Natural killer cell (primary cell): ENCODE data around the gene SFSWAP. TPM values are rescaled to one million over a fixed set of nuclear protein-coding genes. Genes with fewer than 3 reads are reported as not detected.
"Not testable (repeated sequence)": the region's sequence is repeated elsewhere in the genome, so short reads cannot be mapped to it uniquely, and the experiment has no call there.

Experiments used
- ATAC-seq, 3 donors: fragments of 150-1000 bp in 2 of 3; fragments of 200-7000 bp in 1 of 3; cut with Tn5 transposase; 1 replicate in 1 of 3; 2 replicates in 2 of 3; pipeline ENCODE4 v1.10.0; 2021; ENCODE audit warnings: mild to moderate bottlenecking in 2 of 3, moderate library complexity in 2 of 3
- DNase-seq, 2 donors: peaks; one replicate each; pipeline versions ENCODE4 v3.0.0 to v3.0.0-alpha.2; 2013 to 2021; ENCODE audit warnings: mixed read lengths in 1 of 2
- H3K27ac ChIP-seq: one replicate; pipeline ENCODE4 v1.5.1; 2013; ENCODE audit warnings: mild to moderate bottlenecking, low read length
- H3K27me3 ChIP-seq: one replicate; pipeline ENCODE4 v1.6.1; 2013; ENCODE audit warnings: low read length; ENCODE audit not compliant: control insufficient read depth, insufficient read depth
- H3K36me3 ChIP-seq: one replicate; pipeline ENCODE4 v1.6.1; 2013; ENCODE audit warnings: low read length; ENCODE audit not compliant: control insufficient read depth, insufficient read depth
- H3K4me1 ChIP-seq: one replicate; pipeline ENCODE4 v1.6.1; 2013; ENCODE audit warnings: low read length; ENCODE audit not compliant: control insufficient read depth, insufficient read depth
- H3K4me3 ChIP-seq: one replicate; pipeline ENCODE4 v1.5.1; 2013; ENCODE audit warnings: low read length
- H3K9me3 ChIP-seq: one replicate; pipeline ENCODE4 v1.6.1; 2013; ENCODE audit warnings: low read length; ENCODE audit not compliant: control insufficient read depth, insufficient read depth
- H3K27ac Mint-ChIP-seq, 2 donors: one replicate each; pipeline ENCODE4 v1.8.0; 2022; ENCODE audit warnings: mild to moderate bottlenecking in 2 of 2, mixed read lengths in 2 of 2, moderate library complexity in 1 of 2
- H3K27me3 Mint-ChIP-seq, 2 donors: one replicate each; pipeline ENCODE4 v1.8.0; 2022; ENCODE audit warnings: low read depth in 2 of 2, mixed read lengths in 2 of 2
- H3K36me3 Mint-ChIP-seq: one replicate; pipeline ENCODE4 v1.8.0; 2022; ENCODE audit warnings: mixed read lengths
- H3K4me1 Mint-ChIP-seq, 2 donors: one replicate each; pipeline ENCODE4 v1.8.0; 2022; ENCODE audit warnings: mixed read lengths in 2 of 2
- H3K4me3 Mint-ChIP-seq: one replicate; pipeline ENCODE4 v1.8.0; 2022; ENCODE audit warnings: mild to moderate bottlenecking, moderate library complexity, mixed read lengths
- H3K9me3 Mint-ChIP-seq, 2 donors: one replicate each; pipeline ENCODE4 v1.8.0; 2022; ENCODE audit warnings: mixed read lengths in 2 of 2
- CTCF ChIP-seq: fragments of 200-600 bp; IDR thresholded peaks from one replicate; pipeline ENCODE4 v1.8.0; 2022; ENCODE audit warnings: antibody characterized with exemption
- WGBS: methylation state at CpG from one replicate; pipeline ENCODE4 v1.1.7; 2013; ENCODE audit warnings: missing lambda C conversion rate; ENCODE audit not compliant: insufficient coverage; 5-methylcytosine and 5-hydroxymethylcytosine counted together
- intact Hi-C: fragments of 100-400 bp; cut with micrococcal nuclease; formaldehyde crosslinking; loops from one replicate; pipeline ENCODE4 v1.14.2; 2022
- total RNA-seq, 4 donors: library from RNA; stranded (reverse); fragments of 120-200 nt in 1 of 4; gene quantifications; one replicate each; pipeline versions ENCODE4 v1.2.3 to v1.2.4, GENCODE V29; 2013 to 2022

SFSWAP gene
- total RNA-seq, 3 donors from 2014 or later (not counting 1 experiment from before 2014, with no cell fraction given), result 99.1 to 109 (median 102) TPM

DNA sequence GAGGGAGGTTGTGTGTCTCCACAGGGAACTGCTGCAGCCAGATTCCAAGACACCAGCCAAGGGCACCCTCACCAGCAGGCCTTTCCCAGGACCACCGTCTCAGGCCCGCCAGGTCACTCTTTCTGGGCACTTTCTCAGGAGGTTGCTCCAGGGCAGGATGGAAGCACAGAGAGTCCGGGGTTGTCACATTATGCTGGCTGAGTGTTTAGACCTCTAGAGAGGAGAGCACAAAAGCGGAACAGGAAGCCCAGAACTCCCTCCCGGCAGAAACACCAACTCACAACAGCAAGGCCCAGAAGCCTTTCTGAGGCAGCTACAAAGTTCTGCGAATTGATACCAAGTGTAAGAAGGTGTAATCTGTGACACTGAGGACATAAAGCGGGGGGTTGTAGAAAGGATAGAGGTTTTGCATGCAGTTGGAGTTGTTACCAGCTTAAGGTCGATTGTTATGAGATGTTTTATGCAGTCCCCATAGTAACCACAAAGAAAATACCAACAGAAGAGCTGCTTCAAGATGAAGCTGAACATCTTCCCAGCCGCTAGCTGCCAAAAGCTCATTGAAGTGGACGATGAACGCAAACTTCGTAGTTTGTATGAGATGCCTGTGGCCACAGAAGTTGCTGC is 43.8 kb upstream of the SFSWAP start:
- DNase-seq, result peak in 1 of 2 donors; percentile 18
- H3K9me3 ChIP-seq, H3K4me3 Mint-ChIP-seq, H3K36me3 Mint-ChIP-seq, H3K9me3 Mint-ChIP-seq, H3K27me3 ChIP-seq, H3K4me1 Mint-ChIP-seq, H3K36me3 ChIP-seq, intact Hi-C loops, H3K4me3 ChIP-seq, H3K4me1 ChIP-seq, H3K27ac ChIP-seq: not testable (repeated sequence)
- H3K27me3 Mint-ChIP-seq, result peaks cover 0 to 11% of the 10 kb centered on the region in 2 donors
- peak overlapping the region; percentile 39 to 81 for H3K27ac Mint-ChIP-seq
- ATAC-seq, result peak; percentile 26 to 52 (median 47)
- 79% methylated on average over 10 of the region's 12 CpGs for WGBS

DNA sequence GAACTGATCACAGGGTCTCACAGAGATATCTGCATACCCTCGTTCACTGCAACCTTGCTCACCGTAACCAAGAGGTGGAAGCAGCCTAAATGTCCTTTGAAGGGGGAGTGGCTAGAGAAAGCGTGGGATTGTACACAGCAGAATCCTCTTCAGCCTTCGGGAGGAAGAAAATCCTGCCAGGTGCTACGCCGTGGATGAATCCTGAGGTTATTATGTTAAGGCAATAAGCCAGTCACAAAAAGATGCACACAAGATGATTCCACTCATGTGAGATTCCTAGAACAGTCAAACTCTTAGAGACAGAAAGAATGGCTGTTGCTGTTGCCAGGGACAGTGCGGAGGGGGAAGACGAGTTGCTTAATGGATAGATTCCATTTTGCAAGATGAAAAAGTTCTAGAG is 39.6 kb upstream of the SFSWAP start:
- H3K36me3 Mint-ChIP-seq, result no peaks in the 10 kb centered on the region
- no peaks in the 10 kb centered on the region for H3K9me3 Mint-ChIP-seq
- Histone ChIP-seq H3K27me3 (no peaks in the 10 kb centered on the region), H3K4me1 (no peaks in the 10 kb centered on the region), H3K4me3 (no peak overlapping the region), H3K27ac (no peak overlapping the region), H3K36me3 (no peaks in the 10 kb centered on the region), H3K9me3 (no peaks in the 10 kb centered on the region)
- intact Hi-C loops, result no loop called here
- H3K27ac Mint-ChIP-seq, result no peak overlapping the region
- no peak for TF ChIP-seq CTCF
- H3K4me3 Mint-ChIP-seq, result no peak overlapping the region
- peaks cover 0 to 11% of the 10 kb centered on the region in 2 donors for H3K27me3 Mint-ChIP-seq
- peaks cover 0 to 4% of the 10 kb centered on the region in 2 donors for H3K4me1 Mint-ChIP-seq
- WGBS, result 75% methylated on average over 8 of the region's 8 CpGs
- no peak for DNase-seq
- no peak for ATAC-seq

DNA sequence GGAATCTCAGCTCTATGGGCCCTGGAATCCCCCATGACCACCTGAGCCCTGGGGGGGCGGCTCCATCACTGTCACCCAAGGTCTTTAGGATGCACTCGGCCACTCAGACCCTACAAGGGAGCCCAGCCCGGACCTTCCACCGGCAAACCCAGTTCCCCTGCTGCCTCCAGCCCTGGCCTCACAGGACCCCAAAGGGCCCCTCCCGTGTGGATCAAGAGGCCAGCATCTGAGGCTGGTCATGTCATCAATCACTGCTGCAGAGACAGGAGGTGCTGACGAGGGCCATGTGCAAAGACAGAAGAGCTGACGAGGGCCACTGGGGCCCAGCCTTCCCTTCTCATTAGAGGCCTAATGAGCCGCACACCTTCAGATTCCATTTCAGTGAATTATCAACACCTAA is 39.0 kb upstream of the SFSWAP start:
- Mint-ChIP-seq H3K27me3 (peaks cover 0 to 11% of the 10 kb centered on the region in 2 donors), H3K4me1 (peaks cover 0 to 4% of the 10 kb centered on the region in 2 donors), H3K36me3 (no peaks in the 10 kb centered on the region), H3K4me3 (no peak overlapping the region), H3K9me3 (no peaks in the 10 kb centered on the region), H3K27ac (no peak overlapping the region)
- Histone ChIP-seq H3K4me3 (no peak overlapping the region), H3K36me3 (no peaks in the 10 kb centered on the region), H3K4me1 (no peaks in the 10 kb centered on the region), H3K27me3 (no peaks in the 10 kb centered on the region), H3K27ac (no peak overlapping the region), H3K9me3 (no peaks in the 10 kb centered on the region)
- ATAC-seq, result no peak
- no peak for DNase-seq
- intact Hi-C loops, result no loop called here
- WGBS, result 73% methylated on average over 8 of the region's 8 CpGs
- TF ChIP-seq CTCF, result no peak

DNA sequence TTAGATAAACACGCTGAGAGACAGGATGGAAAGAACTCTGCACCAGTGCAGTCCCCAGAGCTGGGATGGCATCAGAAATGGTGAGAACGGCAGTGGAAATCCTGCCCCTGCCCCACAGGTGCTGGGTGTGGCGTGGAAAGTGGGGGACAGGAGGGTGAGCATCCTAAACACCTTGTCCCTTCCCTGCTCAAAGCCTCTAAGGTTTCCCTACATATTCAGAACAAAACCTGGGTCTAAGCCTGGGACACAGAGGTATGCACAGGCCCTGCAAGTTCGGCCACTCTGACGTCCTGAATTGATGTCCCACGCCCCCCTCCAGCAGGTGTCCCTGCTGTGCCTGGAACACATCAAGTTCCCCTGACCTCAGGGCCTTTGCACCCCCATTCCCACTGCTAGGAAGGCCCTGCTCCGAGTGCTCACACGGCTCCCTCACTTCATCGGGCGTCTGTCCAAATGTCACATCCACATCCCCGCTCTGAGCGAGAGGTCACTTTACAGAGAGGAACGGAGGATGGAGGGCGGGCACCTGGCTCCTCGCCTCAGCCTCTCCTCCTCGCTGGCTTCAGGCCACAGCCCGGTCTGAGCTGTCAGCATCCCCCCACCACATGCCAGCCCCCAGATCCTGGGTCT is 38.5 kb upstream of the SFSWAP start:
- H3K4me1 Mint-ChIP-seq, result no peaks in the 10 kb centered on the region
- H3K27ac ChIP-seq, result no peak overlapping the region
- H3K9me3 Mint-ChIP-seq, result no peaks in the 10 kb centered on the region
- no peak overlapping the region for H3K27ac Mint-ChIP-seq
- no peak overlapping the region for H3K4me3 ChIP-seq
- no peak for TF ChIP-seq CTCF
- no peak for DNase-seq
- H3K36me3 ChIP-seq, result no peaks in the 10 kb centered on the region
- intact Hi-C loops, result no loop called here
- no peaks in the 10 kb centered on the region for H3K36me3 Mint-ChIP-seq
- no peak for ATAC-seq
- 92% methylated on average over 17 of the region's 17 CpGs for WGBS
- H3K27me3 Mint-ChIP-seq, result peaks cover 0 to 11% of the 10 kb centered on the region in 2 donors
- H3K4me3 Mint-ChIP-seq, result no peak overlapping the region
- H3K4me1 ChIP-seq, result no peaks in the 10 kb centered on the region
- no peaks in the 10 kb centered on the region for H3K9me3 ChIP-seq
- H3K27me3 ChIP-seq, result no peaks in the 10 kb centered on the region
